HG03575 (cell line): ENCODE results near the gene TREM1.

Experiments
- ATAC-seq: cut with Tn5 transposase; IDR thresholded peaks from one replicate; pipeline ENCODE4 v1.9.1; 2021; ENCODE audit not compliant: unreplicated experiment, insufficient number of reproducible peaks, low FRiP score; ENCODE audit errors: extremely low read depth

The TREM1 gene

GRCh38 chr6:41228616-41229015, 57.9 kb downstream of the TREM1 start:
- ATAC-seq: no peak

GRCh38 chr6:41228096-41228495, 58.4 kb downstream of the TREM1 start, which contains the start of gene TREML4:
TREML4 (plus strand) TSS chr6:41228349; CDS start chr6:41228428, 79 bp downstream.
- no peak for ATAC-seq

- ATAC-seq: no peak
These were observed 59.7 kb downstream of the TREM1 start for GRCh38 chr6:41226752-41227151.

GRCh38 chr6:41224800-41225199, 61.7 kb downstream of the TREM1 start:
- no peak for ATAC-seq
